BE2C (cell line): Measurements from ENCODE around the gene MYLK.

Experiments
- DNase-seq: peaks from one replicate; pipeline ENCODE4 v3.0.0-alpha.2; 2020
- H3K27me3 ChIP-seq: fragments of 250-450 bp; sonication (Bioruptor Pico); 2 replicates; pipeline ENCODE4 v1.5.1; 2020; ENCODE audit warnings: mild to moderate bottlenecking
- H3K36me3 ChIP-seq: fragments of 250-450 bp; sonication (Bioruptor Pico); 2 replicates; pipeline ENCODE4 v1.5.1; 2020; ENCODE audit warnings: mild to moderate bottlenecking
- H3K4me1 ChIP-seq: fragments of 250-450 bp; sonication (Bioruptor Pico); 2 replicates; pipeline ENCODE4 v1.5.1; 2020
- H3K4me3 ChIP-seq: 2 replicates; pipeline ENCODE4 v1.5.1; 2011; ENCODE audit warnings: low read depth, low read length
- H3K9me3 ChIP-seq: fragments of 250-450 bp; sonication (Bioruptor Pico); 2 replicates; pipeline ENCODE4 v1.5.1; 2020
- CTCF ChIP-seq: IDR thresholded peaks from 2 replicates; pipeline ENCODE4 v1.5.1; 2012; ENCODE audit warnings: mild to moderate bottlenecking, low read depth, low read length

Gene MYLK

DNA sequence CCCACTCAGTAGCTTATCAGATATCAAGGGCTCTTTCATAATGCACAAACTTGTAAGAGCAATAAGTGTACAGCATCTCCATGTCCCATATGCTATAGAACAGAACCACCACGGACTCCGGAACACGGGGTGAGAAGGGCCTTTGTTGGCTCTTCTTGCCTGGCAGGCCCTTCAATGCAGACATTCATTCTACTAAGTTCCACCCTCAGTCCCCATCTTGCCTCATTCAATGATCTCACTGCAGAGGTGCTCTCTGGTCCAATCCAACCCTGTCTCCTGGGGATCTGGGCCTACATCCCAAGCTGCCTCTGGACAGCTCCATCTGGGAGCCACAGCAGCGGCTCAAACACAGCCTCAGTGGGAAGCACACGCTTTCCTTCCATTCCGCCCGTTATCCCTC is 316.1 kb downstream of the MYLK start:
- Histone ChIP-seq H3K4me3 (no peak overlapping the region), H3K4me1 (no peaks in the 10 kb centered on the region; the same call in 1 of the 2 replicates), H3K9me3 (no peaks in the 10 kb centered on the region), H3K27me3 (no peaks in the 10 kb centered on the region), H3K36me3 (no peaks in the 10 kb centered on the region)
- TF ChIP-seq CTCF, result no peak
- no peak for DNase-seq

- Histone ChIP-seq H3K4me1 (no peaks in the 10 kb centered on the region), H3K36me3 (no peaks in the 10 kb centered on the region), H3K9me3 (no peaks in the 10 kb centered on the region), H3K4me3 (no peak overlapping the region), H3K27me3 (no peaks in the 10 kb centered on the region)
- DNase-seq, result no peak
- no peak for TF ChIP-seq CTCF
Observed at GRCh38 chr3:123564056-123564455, 320.1 kb downstream of the MYLK start.

DNA sequence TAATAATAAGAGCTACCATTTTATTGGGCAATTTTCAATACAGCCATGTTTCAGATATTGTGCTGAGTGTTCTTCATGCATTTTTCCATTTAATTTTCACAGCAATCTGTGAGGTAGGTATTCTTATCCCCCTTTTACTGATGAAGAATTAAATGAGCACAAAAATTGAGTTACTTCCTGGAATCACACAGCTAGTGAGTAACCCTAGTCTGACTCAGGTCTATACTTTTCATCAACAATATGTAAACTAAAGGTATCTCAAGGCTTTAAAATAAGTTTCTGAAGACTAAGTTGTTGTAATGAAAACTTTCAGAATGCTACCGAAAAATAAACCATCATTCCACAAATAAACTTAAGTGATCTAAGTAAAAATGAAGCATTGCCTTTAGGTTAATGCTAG is 321.6 kb downstream of the MYLK start:
- no peak for TF ChIP-seq CTCF
- no peaks in the 10 kb centered on the region for H3K36me3 ChIP-seq
- no peaks in the 10 kb centered on the region for H3K9me3 ChIP-seq
- DNase-seq, result no peak
- no peak overlapping the region for H3K4me3 ChIP-seq
- no peaks in the 10 kb centered on the region for H3K27me3 ChIP-seq
- H3K4me1 ChIP-seq, result no peaks in the 10 kb centered on the region

- H3K9me3 ChIP-seq, result no peaks in the 10 kb centered on the region
- H3K27me3 ChIP-seq, result no peaks in the 10 kb centered on the region
- no peak for TF ChIP-seq CTCF
- H3K36me3 ChIP-seq, result no peaks in the 10 kb centered on the region
- no peak for DNase-seq
- no peaks in the 10 kb centered on the region for H3K4me1 ChIP-seq
- H3K4me3 ChIP-seq, result no peak overlapping the region
Observed at GRCh38 chr3:123561188-123561587, 322.9 kb downstream of the MYLK start.
